ENCODE measurements around the gene KRTAP1-5. TPM values are rescaled to one million over a fixed set of nuclear protein-coding genes. Genes with fewer than 3 reads are reported as not detected.
A peak's percentile ranks its signal among the peaks of the same experiment; 100 is the strongest.
"Not testable (repeated sequence)": the region's sequence is repeated elsewhere in the genome, so short reads cannot be mapped to it uniquely, and the experiment has no call there.

Gene KRTAP1-5
- total RNA-seq, 1 donor = 25.0 TPM

DNA sequence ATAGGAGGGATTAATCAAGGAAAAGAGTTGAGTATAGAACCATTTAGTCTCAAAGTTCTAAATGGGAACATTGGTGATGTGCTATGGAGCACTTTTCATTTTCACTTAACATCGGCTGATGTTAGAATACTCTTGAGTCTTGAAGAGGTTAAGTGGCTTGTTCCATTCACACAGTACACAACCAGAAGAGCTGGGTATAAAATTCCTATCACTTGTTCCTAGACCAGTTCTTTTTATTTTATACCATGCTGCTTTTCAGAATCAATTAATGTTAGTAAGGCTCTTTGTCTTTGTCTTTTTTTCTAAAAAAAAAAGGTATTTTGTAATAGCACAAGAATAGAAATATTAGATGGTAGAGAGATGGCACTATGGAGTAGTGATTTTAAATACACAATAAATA lies 15.9 kb upstream of the KRTAP1-5 start:
- H3K4me2 ChIP-seq (ENCODE audit: insufficient read depth, low read length) = no peak overlapping the region
- no peaks in the 10 kb centered on the region for H3K27me3 ChIP-seq (ENCODE audit: insufficient read depth, low read length)
- H3K4me3 ChIP-seq (ENCODE audit: insufficient read depth, low read length) = no peak overlapping the region
- H4K20me1 ChIP-seq (ENCODE audit: insufficient read depth, low read length) = no peaks in the 10 kb centered on the region
- no peaks in the 10 kb centered on the region for H3K36me3 ChIP-seq (ENCODE audit: insufficient read depth, low read length)
- H3K9me3 ChIP-seq (ENCODE audit: low read depth, low read length) = no peaks in the 10 kb centered on the region
- peaks cover 5% of the 10 kb centered on the region for H3K79me2 ChIP-seq (ENCODE audit: insufficient read depth, low read length)
- TF ChIP-seq, protein P1, sequence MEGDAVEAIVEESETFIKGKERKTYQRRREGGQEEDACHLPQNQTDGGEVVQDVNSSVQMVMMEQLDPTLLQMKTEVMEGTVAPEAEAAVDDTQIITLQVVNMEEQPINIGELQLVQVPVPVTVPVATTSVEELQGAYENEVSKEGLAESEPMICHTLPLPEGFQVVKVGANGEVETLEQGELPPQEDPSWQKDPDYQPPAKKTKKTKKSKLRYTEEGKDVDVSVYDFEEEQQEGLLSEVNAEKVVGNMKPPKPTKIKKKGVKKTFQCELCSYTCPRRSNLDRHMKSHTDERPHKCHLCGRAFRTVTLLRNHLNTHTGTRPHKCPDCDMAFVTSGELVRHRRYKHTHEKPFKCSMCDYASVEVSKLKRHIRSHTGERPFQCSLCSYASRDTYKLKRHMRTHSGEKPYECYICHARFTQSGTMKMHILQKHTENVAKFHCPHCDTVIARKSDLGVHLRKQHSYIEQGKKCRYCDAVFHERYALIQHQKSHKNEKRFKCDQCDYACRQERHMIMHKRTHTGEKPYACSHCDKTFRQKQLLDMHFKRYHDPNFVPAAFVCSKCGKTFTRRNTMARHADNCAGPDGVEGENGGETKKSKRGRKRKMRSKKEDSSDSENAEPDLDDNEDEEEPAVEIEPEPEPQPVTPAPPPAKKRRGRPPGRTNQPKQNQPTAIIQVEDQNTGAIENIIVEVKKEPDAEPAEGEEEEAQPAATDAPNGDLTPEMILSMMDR (IDR thresholded peaks at IDR 0.05; ENCODE audit: extremely low read depth, low read depth, low read length) = no peak
- H3K27ac ChIP-seq (ENCODE audit: low read depth, low read length) = peak overlapping the region; percentile 70
- H2AFZ ChIP-seq (ENCODE audit: low read length) = no peak overlapping the region
- H3K4me1 ChIP-seq (ENCODE audit: insufficient read depth, low read length) = peaks cover 45% of the 10 kb centered on the region
- DNase-seq (ENCODE audit: insufficient read length, low spot score, missing footprints) = no peak

DNA sequence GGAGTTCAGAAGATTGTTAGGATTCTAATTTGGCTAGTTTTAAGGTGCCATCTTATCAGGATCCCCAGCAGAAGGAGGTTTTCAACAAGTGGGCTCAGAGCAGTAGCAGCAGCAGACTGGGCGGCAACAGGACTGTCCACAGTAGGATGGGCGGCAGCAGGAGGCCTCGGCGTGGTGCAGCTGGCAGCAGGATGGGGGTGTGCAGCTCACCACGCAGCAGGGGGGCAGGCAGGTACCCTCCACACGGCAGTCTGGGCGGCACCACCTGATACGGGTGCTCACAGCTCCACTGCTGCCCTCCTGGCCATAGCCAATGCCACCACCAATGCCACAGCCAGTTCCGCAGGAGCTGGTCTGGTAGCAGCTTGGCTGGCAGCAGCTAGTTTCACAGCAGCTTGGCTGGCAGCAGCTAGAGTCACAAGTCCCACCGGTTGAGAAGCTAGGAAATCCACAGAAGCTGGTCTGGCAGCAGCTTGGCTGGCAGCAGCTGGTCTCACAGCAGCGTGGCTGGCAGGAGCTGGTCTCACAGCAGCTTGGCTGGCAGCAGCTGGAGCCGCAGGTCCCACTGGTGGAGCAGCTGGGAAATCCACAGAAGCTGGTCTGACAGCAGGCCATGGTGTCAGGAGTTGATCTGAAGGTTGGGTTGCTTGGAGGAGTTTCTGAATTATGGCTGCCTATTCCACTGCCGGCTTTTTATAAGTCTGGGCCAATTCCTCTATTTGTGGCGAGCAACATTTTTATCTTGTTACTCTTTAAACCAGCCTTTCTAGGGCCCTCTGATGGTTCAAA lies 14.0 kb upstream of the KRTAP1-5 start, which contains the start of gene KRTAP1-1:
TSS of gene KRTAP1-1 (minus strand) at position 668 of the 789 bp plus-strand sequence. CDS start at position 615, 53 bp downstream.
- not testable (repeated sequence) for H3K27me3 ChIP-seq (ENCODE audit: insufficient read depth, low read length); H3K79me2 ChIP-seq (ENCODE audit: insufficient read depth, low read length); H3K9me3 ChIP-seq (ENCODE audit: low read depth, low read length); H3K36me3 ChIP-seq (ENCODE audit: insufficient read depth, low read length); H4K20me1 ChIP-seq (ENCODE audit: insufficient read depth, low read length)
- H3K4me1 ChIP-seq (ENCODE audit: insufficient read depth, low read length) = peaks cover 42% of the 10 kb centered on the region
- H2AFZ ChIP-seq (ENCODE audit: low read length) = peak within 1 kb of the TSS; percentile 35
- DNase-seq (ENCODE audit: insufficient read length, low spot score, missing footprints) = peak; percentile 89
- peak within 1 kb of the TSS; percentile 38 for H3K4me2 ChIP-seq (ENCODE audit: insufficient read depth, low read length)
- H3K4me3 ChIP-seq (ENCODE audit: insufficient read depth, low read length) = peak within 1 kb of the TSS; percentile 54
- peak within 1 kb of the TSS; percentile 70 for H3K27ac ChIP-seq (ENCODE audit: low read depth, low read length)

DNA sequence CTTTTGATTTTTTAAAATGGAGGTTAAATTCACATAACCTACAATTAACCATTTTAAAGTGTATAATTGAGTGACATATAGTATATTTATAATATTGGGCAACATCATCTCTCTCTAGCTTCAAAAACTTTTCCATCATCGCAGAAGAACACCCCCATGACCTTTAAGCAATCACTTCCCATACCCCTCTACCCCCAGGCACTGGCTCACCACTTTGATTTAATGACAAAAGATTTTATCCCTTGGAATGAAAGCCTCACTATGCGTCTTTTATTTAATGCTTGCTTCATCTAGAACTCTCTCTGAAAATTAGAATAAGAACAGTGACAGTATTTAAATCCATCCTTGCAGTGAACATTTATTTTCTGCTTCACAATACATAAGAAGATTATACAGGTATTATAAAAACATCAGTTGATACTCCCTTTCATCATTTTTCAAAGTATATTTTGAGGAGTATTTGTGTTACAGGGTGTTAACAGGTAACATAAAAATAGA lies 10.9 kb upstream of the KRTAP1-5 start:
- H3K4me2 ChIP-seq (ENCODE audit: insufficient read depth, low read length) = no peak overlapping the region
- no peaks in the 10 kb centered on the region for H3K9me3 ChIP-seq (ENCODE audit: low read depth, low read length)
- H3K4me1 ChIP-seq (ENCODE audit: insufficient read depth, low read length) = peaks cover 42% of the 10 kb centered on the region
- H3K4me3 ChIP-seq (ENCODE audit: insufficient read depth, low read length) = no peak overlapping the region
- H3K79me2 ChIP-seq (ENCODE audit: insufficient read depth, low read length) = peaks cover 5% of the 10 kb centered on the region
- no peak overlapping the region for H3K27ac ChIP-seq (ENCODE audit: low read depth, low read length)
- no peaks in the 10 kb centered on the region for H3K27me3 ChIP-seq (ENCODE audit: insufficient read depth, low read length)
- H3K36me3 ChIP-seq (ENCODE audit: insufficient read depth, low read length) = no peaks in the 10 kb centered on the region
- no peak for DNase-seq (ENCODE audit: insufficient read length, low spot score, missing footprints)
- H4K20me1 ChIP-seq (ENCODE audit: insufficient read depth, low read length) = no peaks in the 10 kb centered on the region
- TF ChIP-seq, protein P1 (IDR thresholded peaks at IDR 0.05; ENCODE audit: extremely low read depth, low read depth, low read length) = no peak
- H2AFZ ChIP-seq (ENCODE audit: low read length) = no peak overlapping the region

DNA sequence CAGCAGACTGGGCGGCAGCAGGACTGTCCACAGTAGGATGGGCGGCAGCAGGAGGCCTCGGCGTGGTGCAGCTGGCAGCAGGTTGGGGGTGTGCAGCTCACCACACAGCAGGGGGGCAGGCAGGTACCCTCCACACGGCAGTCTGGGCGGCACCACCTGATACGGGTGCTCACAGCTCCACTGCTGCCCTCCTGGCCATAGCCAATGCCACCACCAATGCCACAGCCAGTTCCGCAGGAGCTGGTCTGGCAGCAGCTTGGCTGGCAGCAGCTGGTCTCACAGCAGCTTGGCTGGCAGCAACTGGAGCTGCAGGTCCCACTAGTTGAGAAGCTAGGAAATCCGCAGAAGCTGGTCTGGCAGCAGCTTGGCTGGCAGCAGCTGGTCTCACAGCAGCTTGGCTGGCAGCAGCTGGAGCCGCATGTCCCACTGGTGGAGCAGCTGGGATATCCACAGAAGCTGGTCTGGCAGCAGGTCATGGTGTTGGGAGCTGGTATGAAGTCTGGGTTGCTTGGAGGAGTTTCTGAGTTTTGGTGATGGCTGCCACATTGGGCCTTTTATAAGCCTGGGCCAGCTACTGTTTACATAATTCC lies 7.4 kb upstream of the KRTAP1-5 start, which contains the start of gene KRTAP1-3:
TSS of gene KRTAP1-3 (minus strand) at position 529 of the 590 bp plus-strand sequence. CDS start at position 476, 53 bp downstream.
- not testable (repeated sequence) for H3K79me2 ChIP-seq (ENCODE audit: insufficient read depth, low read length); H4K20me1 ChIP-seq (ENCODE audit: insufficient read depth, low read length); H3K27me3 ChIP-seq (ENCODE audit: insufficient read depth, low read length); H3K27ac ChIP-seq (ENCODE audit: low read depth, low read length); H3K9me3 ChIP-seq (ENCODE audit: low read depth, low read length); H3K4me3 ChIP-seq (ENCODE audit: insufficient read depth, low read length); H3K36me3 ChIP-seq (ENCODE audit: insufficient read depth, low read length); H3K4me2 ChIP-seq (ENCODE audit: insufficient read depth, low read length)
- Histone ChIP-seq H3K4me1 (ENCODE audit: insufficient read depth, low read length) (peaks cover 16% of the 10 kb centered on the region), H2AFZ (ENCODE audit: low read length) (peak within 1 kb of the TSS; percentile 32)
- peak; percentile 45 for DNase-seq (ENCODE audit: insufficient read length, low spot score, missing footprints)

Measured in osteoblast (primary cell).